ENCODE results near the gene SLC33A1. TPM values are rescaled to one million over a fixed set of nuclear protein-coding genes. Genes with fewer than 3 reads are reported as not detected.

Gene SLC33A1
- total RNA-seq, 1 experiment from 2014 or later, result 24.9 TPM

DNA sequence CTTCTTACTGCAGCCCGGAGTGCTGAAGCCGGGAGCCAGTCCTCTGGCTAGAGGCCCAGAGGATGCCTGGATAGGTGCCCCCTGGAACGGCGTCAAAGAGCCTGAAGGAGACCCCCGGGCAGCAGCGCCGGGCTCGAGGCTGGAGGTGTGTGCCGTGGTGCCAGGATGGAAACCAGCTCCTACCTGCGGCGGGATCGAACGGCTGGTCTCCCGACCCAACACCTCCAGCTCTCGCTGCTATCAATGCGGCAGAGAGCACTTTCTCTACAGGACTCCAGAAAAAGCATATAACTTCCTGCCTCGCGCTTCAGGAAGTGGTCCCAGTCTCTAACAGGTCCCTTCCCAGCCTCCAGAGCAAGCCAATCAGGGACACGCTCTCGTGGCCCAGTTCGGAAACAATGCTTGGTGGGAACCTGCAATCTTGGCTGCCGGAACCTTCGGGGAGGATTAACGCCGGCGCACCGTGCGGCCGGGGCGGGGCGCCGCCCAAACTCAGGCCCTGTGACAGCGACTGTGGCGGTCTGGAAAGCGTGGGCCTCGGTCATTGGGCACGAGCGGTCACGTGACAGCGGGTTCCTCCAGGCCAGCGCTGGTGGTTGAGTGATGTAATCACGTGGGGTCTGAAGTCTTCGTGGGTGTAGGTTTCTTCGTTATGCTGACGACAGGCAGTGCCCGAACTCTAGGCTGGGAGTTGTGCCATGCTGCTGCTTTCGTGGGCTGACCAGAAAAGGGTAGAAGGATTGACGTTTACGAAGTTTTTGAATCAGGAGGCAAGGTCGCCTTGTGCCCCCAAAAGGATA lies at the start of gene SLC33A1 (continued):
- TF ChIP-seq ZNF138 (CRISPR knock-in tag; conservative IDR thresholded peaks at IDR 0.05) (no peak), RORB (CRISPR knock-in tag; IDR thresholded peaks at IDR 0.05) (no peak), NFE2L1 (CRISPR knock-in tag; IDR thresholded peaks at IDR 0.05) (no peak; the same call in none of the 2 replicates), NR1H2 (CRISPR knock-in tag; IDR thresholded peaks at IDR 0.05) (no peak), CBFB (CRISPR knock-in tag; IDR thresholded peaks at IDR 0.05; ENCODE audit: low read depth) (no peak), RELA (CRISPR knock-in tag; IDR thresholded peaks at IDR 0.05; ENCODE audit: borderline replicate concordance) (no peak), FOXK1 (CRISPR knock-in tag; IDR thresholded peaks at IDR 0.05) (peak; percentile 94), GABPB1 (CRISPR knock-in tag; IDR thresholded peaks at IDR 0.05) (peak; percentile 97), ETV6 (CRISPR knock-in tag; IDR thresholded peaks at IDR 0.05) (peak; percentile 90), FOXP1 (CRISPR knock-in tag; IDR thresholded peaks at IDR 0.05; ENCODE audit: borderline replicate concordance) (peak; percentile 82; the same call in 1 of the 2 replicates), JUN (CRISPR knock-in tag; IDR thresholded peaks at IDR 0.05) (no peak), TCF7 (CRISPR knock-in tag; IDR thresholded peaks at IDR 0.05; ENCODE audit: low read depth) (no peak), PRRX2 (CRISPR knock-in tag; IDR thresholded peaks at IDR 0.05) (no peak), SP1 (CRISPR knock-in tag; conservative IDR thresholded peaks at IDR 0.05) (peak; percentile 96), MXD4 (CRISPR knock-in tag; IDR thresholded peaks at IDR 0.05; ENCODE audit: borderline replicate concordance) (no peak), SMAD4 (CRISPR knock-in tag; IDR thresholded peaks at IDR 0.05) (no peak), EMX1 (CRISPR knock-in tag; IDR thresholded peaks at IDR 0.05) (no peak), ZNF396 (CRISPR knock-in tag; IDR thresholded peaks at IDR 0.05; ENCODE audit: borderline replicate concordance) (no peak), IRF2 (CRISPR knock-in tag; IDR thresholded peaks at IDR 0.05; ENCODE audit: borderline replicate concordance, low read depth) (no peak), ZNF121 (CRISPR knock-in tag; IDR thresholded peaks at IDR 0.05) (no peak), ATF1 (CRISPR knock-in tag; IDR thresholded peaks at IDR 0.05) (no peak), TEAD4 (CRISPR knock-in tag; IDR thresholded peaks at IDR 0.05) (no peak), FOXJ3 (CRISPR knock-in tag; IDR thresholded peaks at IDR 0.05; ENCODE audit: borderline replicate concordance) (no peak), TP53 (CRISPR knock-in tag; IDR thresholded peaks at IDR 0.05) (no peak), ZNF219 (CRISPR knock-in tag; IDR thresholded peaks at IDR 0.05; ENCODE audit: borderline replicate concordance) (no peak)
- TF ChIP-seq, protein P1, sequence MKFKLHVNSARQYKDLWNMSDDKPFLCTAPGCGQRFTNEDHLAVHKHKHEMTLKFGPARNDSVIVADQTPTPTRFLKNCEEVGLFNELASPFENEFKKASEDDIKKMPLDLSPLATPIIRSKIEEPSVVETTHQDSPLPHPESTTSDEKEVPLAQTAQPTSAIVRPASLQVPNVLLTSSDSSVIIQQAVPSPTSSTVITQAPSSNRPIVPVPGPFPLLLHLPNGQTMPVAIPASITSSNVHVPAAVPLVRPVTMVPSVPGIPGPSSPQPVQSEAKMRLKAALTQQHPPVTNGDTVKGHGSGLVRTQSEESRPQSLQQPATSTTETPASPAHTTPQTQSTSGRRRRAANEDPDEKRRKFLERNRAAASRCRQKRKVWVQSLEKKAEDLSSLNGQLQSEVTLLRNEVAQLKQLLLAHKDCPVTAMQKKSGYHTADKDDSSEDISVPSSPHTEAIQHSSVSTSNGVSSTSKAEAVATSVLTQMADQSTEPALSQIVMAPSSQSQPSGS (CRISPR knock-in tag; IDR thresholded peaks at IDR 0.05; ENCODE audit: borderline replicate concordance, low read depth), result no peak
- TF ChIP-seq, protein P2, sequence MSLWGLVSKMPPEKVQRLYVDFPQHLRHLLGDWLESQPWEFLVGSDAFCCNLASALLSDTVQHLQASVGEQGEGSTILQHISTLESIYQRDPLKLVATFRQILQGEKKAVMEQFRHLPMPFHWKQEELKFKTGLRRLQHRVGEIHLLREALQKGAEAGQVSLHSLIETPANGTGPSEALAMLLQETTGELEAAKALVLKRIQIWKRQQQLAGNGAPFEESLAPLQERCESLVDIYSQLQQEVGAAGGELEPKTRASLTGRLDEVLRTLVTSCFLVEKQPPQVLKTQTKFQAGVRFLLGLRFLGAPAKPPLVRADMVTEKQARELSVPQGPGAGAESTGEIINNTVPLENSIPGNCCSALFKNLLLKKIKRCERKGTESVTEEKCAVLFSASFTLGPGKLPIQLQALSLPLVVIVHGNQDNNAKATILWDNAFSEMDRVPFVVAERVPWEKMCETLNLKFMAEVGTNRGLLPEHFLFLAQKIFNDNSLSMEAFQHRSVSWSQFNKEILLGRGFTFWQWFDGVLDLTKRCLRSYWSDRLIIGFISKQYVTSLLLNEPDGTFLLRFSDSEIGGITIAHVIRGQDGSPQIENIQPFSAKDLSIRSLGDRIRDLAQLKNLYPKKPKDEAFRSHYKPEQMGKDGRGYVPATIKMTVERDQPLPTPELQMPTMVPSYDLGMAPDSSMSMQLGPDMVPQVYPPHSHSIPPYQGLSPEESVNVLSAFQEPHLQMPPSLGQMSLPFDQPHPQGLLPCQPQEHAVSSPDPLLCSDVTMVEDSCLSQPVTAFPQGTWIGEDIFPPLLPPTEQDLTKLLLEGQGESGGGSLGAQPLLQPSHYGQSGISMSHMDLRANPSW (CRISPR knock-in tag; conservative IDR thresholded peaks at IDR 0.05; ENCODE audit: low read depth), result no peak
- TF ChIP-seq, protein P3, sequence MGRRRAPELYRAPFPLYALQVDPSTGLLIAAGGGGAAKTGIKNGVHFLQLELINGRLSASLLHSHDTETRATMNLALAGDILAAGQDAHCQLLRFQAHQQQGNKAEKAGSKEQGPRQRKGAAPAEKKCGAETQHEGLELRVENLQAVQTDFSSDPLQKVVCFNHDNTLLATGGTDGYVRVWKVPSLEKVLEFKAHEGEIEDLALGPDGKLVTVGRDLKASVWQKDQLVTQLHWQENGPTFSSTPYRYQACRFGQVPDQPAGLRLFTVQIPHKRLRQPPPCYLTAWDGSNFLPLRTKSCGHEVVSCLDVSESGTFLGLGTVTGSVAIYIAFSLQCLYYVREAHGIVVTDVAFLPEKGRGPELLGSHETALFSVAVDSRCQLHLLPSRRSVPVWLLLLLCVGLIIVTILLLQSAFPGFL (CRISPR knock-in tag; IDR thresholded peaks at IDR 0.05; ENCODE audit: borderline replicate concordance), result no peak
- TF ChIP-seq, protein P4, sequence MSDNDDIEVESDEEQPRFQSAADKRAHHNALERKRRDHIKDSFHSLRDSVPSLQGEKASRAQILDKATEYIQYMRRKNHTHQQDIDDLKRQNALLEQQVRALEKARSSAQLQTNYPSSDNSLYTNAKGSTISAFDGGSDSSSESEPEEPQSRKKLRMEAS (CRISPR knock-in tag; IDR thresholded peaks at IDR 0.05), result peak; percentile 98
- TF ChIP-seq, protein P5, sequence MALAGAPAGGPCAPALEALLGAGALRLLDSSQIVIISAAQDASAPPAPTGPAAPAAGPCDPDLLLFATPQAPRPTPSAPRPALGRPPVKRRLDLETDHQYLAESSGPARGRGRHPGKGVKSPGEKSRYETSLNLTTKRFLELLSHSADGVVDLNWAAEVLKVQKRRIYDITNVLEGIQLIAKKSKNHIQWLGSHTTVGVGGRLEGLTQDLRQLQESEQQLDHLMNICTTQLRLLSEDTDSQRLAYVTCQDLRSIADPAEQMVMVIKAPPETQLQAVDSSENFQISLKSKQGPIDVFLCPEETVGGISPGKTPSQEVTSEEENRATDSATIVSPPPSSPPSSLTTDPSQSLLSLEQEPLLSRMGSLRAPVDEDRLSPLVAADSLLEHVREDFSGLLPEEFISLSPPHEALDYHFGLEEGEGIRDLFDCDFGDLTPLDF (CRISPR knock-in tag; IDR thresholded peaks at IDR 0.05), result no peak
- TF ChIP-seq, protein P6, sequence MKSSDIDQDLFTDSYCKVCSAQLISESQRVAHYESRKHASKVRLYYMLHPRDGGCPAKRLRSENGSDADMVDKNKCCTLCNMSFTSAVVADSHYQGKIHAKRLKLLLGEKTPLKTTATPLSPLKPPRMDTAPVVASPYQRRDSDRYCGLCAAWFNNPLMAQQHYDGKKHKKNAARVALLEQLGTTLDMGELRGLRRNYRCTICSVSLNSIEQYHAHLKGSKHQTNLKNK (CRISPR knock-in tag; IDR thresholded peaks at IDR 0.05), result no peak
- TF ChIP-seq, protein P7, sequence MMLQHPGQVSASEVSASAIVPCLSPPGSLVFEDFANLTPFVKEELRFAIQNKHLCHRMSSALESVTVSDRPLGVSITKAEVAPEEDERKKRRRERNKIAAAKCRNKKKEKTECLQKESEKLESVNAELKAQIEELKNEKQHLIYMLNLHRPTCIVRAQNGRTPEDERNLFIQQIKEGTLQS (CRISPR knock-in tag; conservative IDR thresholded peaks at IDR 0.05), result no peak
- TF ChIP-seq, protein P8, sequence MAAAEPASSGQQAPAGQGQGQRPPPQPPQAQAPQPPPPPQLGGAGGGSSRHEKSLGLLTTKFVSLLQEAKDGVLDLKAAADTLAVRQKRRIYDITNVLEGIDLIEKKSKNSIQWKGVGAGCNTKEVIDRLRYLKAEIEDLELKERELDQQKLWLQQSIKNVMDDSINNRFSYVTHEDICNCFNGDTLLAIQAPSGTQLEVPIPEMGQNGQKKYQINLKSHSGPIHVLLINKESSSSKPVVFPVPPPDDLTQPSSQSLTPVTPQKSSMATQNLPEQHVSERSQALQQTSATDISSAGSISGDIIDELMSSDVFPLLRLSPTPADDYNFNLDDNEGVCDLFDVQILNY (CRISPR knock-in tag; IDR thresholded peaks at IDR 0.05), result peak; percentile 88

Data from WTC11 (cell line).